ENCODE data around the gene KIAA0513.

The KIAA0513 gene

GRCh38 chr16:85046931-85047866 is 19.6 kb downstream of the KIAA0513 start:
- no peak overlapping the region for H3K27ac ChIP-seq
- TF ChIP-seq CTCF (conservative IDR thresholded peaks at IDR 0.05; ENCODE audit: low read depth), result no peak
- no peak for DNase-seq (ENCODE audit: low spot score)
- ChIA-PET POLR2A (ENCODE audit: low non-redundant PET) (no interaction called here), CTCF (interaction anchor here (0.6 to 0.9 kb wide), 3 partner anchors 40 to 931 kb away, joined by 3 read pairs; no protein-coding TSS in a partner anchor)

- TF ChIP-seq CTCF (conservative IDR thresholded peaks at IDR 0.05; ENCODE audit: low read depth), result no peak
- DNase-seq (ENCODE audit: low spot score), result no peak
- ChIA-PET CTCF (interaction anchor here (0.6 kb wide), 1 partner anchor 932 kb away, joined by 3 read pairs; no protein-coding TSS in a partner anchor), POLR2A (ENCODE audit: low non-redundant PET) (no interaction called here)
- no peak overlapping the region for H3K27ac ChIP-seq
Measured at GRCh38 chr16:85047867-85048455, 20.4 kb downstream of the KIAA0513 start.

- CTCF ChIA-PET, result no interaction called here
- DNase-seq (ENCODE audit: low spot score), result no peak
- H3K27ac ChIP-seq, result no peak overlapping the region
- no peak for TF ChIP-seq CTCF (conservative IDR thresholded peaks at IDR 0.05; ENCODE audit: low read depth)
- POLR2A ChIA-PET (ENCODE audit: low non-redundant PET), result no interaction called here
Measured at GRCh38 chr16:85048921-85049562, 21.4 kb downstream of the KIAA0513 start.

GRCh38 chr16:85049706-85050305 is 22.2 kb downstream of the KIAA0513 start:
- no peak for DNase-seq (ENCODE audit: low spot score)
- no peak for TF ChIP-seq CTCF (conservative IDR thresholded peaks at IDR 0.05; ENCODE audit: low read depth)
- CTCF ChIA-PET, result no interaction called here
- POLR2A ChIA-PET (ENCODE audit: low non-redundant PET), result no interaction called here
- no peak overlapping the region for H3K27ac ChIP-seq

- CTCF ChIA-PET, result interaction anchor here (0.5 to 0.7 kb wide), 2 partner anchors 228 to 295 kb away, joined by 3 read pairs; no protein-coding TSS in a partner anchor
Measured at GRCh38 chr16:85051067-85051581, 23.5 kb downstream of the KIAA0513 start.

More at GRCh38 chr16:85051067-85051581, 23.5 kb downstream of the KIAA0513 start:
- TF ChIP-seq CTCF (conservative IDR thresholded peaks at IDR 0.05; ENCODE audit: low read depth), result no peak
- POLR2A ChIA-PET (ENCODE audit: low non-redundant PET), result no interaction called here
- DNase-seq (ENCODE audit: low spot score), result no peak
- no peak overlapping the region for H3K27ac ChIP-seq

Measured in RWPE1 (cell line).